Brain microvascular endothelial cell (primary cell): ENCODE results near the gene RUVBL2.

ENCODE experiments used
- DNase-seq: peaks from one replicate; pipeline ENCODE4 v3.0.0-alpha.2; 2020
- H3K27ac ChIP-seq: fragments of 250-450 bp; sonication (Bioruptor Pico); 2 replicates; pipeline ENCODE4 v1.5.1; 2020; ENCODE audit warnings: mild to moderate bottlenecking, moderate library complexity
- H3K27me3 ChIP-seq: fragments of 250-450 bp; sonication (Bioruptor Pico); replicated peaks from 2 replicates; pipeline ENCODE4 v1.5.1; 2020; ENCODE audit warnings: mild to moderate bottlenecking
- H3K36me3 ChIP-seq: fragments of 250-450 bp; sonication (Bioruptor Pico); replicated peaks from 2 replicates; pipeline ENCODE4 v1.5.1; 2020; ENCODE audit warnings: mild to moderate bottlenecking
- H3K4me3 ChIP-seq: 2 replicates; pipeline ENCODE4 v1.5.1; 2011; ENCODE audit warnings: low read depth, mild to moderate bottlenecking, control low read depth, low read length, moderate library complexity
- in situ Hi-C: cut with HindIII; loops from 2 replicates; pipeline ENCODE4 v1.10.0; 2017; ENCODE audit warnings: low sequenced_read_pairs, low pct_ligation_motif_present
- TF ChIP-seq, protein P1 (sequence below): IDR thresholded peaks from 2 replicates; pipeline ENCODE4 v1.5.1; 2011; ENCODE audit warnings: low read depth, mild to moderate bottlenecking, moderate library complexity, low read length, control low read depth, inconsistent platforms; ENCODE audit errors: missing control alignments

RUVBL2 gene

DNA sequence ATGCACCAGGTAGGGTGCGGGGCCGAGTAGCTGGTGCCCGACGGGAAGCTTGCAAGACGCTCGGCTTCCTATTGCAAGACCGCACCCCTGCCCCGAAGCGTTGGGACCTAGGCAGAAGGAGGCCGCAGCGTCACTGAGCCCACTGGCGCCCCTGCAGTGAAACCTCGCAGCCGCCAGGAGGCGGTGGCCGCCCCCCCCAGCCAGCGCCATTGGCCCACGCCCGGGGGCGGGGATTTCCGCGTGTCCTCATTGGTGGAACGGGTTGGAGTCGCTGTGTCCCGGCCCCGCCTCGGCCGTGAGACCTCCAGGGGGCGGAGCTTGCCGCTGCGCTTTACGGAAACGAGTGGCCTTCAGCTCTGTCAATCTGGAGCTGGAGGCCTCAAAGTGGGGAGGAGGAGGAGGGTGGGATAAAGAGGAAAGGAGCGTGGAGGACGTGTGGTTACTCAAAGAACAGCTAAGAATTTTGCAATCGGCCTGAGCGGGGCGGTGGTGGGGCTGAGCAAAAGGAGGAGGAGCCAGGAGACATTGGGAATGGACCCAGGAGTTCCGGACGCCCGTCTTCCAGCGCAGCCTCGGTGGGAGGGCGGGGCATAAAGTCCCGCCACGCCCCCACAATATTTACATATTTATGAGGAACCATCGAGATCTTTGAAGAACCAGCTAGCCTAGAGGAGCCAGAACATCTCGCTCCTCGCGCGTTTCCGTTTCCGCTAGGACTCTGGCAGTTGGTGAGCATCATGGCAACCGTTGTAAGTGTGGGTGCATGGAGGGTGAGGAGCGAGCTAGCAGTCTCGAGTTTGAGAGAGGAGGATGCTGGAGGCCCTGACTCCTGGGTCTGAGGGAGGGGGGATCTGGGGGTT, at the start of gene RUVBL2, which contains the start of gene GYS1:
RUVBL2 (plus strand) TSS at position 713 of the 860 bp plus-strand sequence; CDS start at position 738, 25 bp downstream.
GYS1 (minus strand) TSS at position 135 of the 860 bp plus-strand sequence. CDS start 197 bp downstream, outside the sequence.
- Histone ChIP-seq H3K27me3 (no peaks in the 10 kb centered on the region), H3K4me3 (peak within 1 kb of the TSS; percentile 91), H3K27ac (peak within 1 kb of the TSS; percentile 66), H3K36me3 (peaks cover 14% of the 10 kb centered on the region)
- TF ChIP-seq, protein P1, sequence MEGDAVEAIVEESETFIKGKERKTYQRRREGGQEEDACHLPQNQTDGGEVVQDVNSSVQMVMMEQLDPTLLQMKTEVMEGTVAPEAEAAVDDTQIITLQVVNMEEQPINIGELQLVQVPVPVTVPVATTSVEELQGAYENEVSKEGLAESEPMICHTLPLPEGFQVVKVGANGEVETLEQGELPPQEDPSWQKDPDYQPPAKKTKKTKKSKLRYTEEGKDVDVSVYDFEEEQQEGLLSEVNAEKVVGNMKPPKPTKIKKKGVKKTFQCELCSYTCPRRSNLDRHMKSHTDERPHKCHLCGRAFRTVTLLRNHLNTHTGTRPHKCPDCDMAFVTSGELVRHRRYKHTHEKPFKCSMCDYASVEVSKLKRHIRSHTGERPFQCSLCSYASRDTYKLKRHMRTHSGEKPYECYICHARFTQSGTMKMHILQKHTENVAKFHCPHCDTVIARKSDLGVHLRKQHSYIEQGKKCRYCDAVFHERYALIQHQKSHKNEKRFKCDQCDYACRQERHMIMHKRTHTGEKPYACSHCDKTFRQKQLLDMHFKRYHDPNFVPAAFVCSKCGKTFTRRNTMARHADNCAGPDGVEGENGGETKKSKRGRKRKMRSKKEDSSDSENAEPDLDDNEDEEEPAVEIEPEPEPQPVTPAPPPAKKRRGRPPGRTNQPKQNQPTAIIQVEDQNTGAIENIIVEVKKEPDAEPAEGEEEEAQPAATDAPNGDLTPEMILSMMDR: peak; percentile 84
- in situ Hi-C loops: no loop called here
- DNase-seq: peak; percentile 99

DNA sequence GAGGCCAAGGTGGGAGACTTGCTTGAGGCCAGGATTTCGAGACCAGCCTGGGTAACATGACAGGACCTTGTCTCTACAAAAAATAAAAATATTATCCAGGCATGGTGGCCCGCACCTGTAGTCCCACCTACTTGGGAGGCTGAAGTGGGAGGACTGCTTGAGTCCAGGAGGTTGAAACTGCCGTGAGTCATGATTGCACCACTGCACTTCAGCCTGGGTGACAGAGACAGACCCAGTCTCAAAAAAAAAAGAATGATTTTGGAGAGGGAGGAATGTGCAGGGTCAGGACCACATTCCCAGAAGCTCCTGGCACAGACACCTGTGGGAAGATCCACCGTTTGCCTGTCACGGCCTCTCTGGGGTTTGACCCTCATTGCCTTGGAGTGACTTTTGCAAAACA, 48.3 kb upstream of the RUVBL2 start:
- in situ Hi-C loops: no loop called here
- no peak for DNase-seq
- Histone ChIP-seq H3K36me3 (no peaks in the 10 kb centered on the region), H3K27ac (no peak overlapping the region), H3K4me3 (no peak overlapping the region), H3K27me3 (no peaks in the 10 kb centered on the region)
- TF ChIP-seq, protein P1: no peak

DNA sequence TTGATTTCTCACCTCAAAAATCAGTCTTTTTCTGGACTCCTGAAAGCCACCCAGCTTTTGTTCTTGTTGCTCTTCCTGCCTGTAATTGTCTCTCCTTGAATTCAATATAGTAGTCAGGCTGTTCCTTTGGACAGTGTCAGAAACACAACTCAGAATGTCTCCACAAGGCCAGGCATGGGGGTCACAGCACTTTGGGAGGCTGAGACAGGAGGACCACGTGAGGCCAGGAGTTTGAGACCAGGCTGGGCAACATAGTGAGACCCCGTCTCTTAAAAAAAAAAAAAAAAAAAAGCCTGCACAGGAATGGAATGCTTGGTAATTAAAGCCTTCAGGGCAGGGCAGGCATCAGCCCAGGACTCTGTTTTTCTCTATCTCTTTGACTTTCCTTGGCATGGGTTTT, 47.9 kb upstream of the RUVBL2 start:
- Histone ChIP-seq H3K27ac (no peak overlapping the region), H3K36me3 (no peaks in the 10 kb centered on the region), H3K4me3 (no peak overlapping the region), H3K27me3 (no peaks in the 10 kb centered on the region)
- no peak for DNase-seq
- in situ Hi-C loops: no loop called here
- TF ChIP-seq, protein P1: no peak

DNA sequence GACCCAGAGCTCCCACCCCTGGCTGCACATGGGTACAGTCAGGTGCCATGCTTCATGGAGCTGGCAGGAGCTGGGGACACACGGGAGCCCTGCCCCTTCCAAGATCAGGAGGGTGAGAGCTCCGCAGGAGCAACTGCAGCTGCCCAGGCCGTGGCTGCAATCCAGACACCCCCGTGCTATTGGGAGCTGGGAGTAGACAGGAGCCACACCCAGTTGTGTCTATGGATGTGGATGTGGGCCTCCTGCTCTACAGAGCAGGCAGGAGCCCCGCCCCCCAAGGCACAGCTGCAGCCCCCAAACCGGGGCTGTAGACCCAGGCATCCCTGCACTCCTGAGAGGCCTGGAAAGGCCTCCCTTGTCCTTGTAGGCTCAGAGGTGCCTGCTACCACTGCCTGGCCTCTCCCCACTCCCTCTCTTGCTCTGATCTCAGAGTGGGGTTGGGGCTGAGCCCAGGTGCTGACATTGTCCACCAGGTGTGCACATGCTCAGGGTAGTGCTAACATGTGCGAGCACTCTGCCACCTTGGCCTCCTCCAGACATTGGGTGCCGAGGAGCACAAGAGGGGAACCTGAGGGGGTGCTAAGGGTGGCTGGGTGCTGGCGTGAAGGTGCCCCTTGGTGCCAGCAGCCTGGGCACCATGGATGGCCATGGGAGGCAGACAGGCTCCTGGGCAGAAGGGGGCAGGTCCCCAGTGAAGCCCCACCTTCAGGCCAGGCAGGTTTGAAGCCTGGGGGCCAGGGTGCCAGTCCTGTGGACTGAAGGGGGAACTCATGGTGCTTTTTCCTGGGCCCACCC, 47.0 kb upstream of the RUVBL2 start:
- Histone ChIP-seq H3K36me3 (no peaks in the 10 kb centered on the region), H3K27me3 (no peaks in the 10 kb centered on the region), H3K27ac (no peak overlapping the region), H3K4me3 (no peak overlapping the region)
- TF ChIP-seq, protein P1: no peak
- no peak for DNase-seq
- in situ Hi-C loops: no loop called here

DNA sequence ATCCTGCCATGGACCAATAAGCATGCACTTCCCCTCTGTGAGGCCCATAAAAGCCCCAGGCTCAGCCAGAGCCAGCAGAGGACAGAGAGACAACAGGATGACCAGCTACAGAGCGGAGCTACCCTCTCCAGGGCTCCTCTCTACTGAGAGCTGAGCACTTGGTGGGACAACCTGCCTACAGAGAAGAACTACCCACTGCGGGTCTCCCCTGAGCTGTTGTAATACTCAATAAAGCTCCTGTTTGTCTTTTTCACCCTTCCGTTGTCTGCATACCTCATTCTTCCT, 46.5 kb upstream of the RUVBL2 start:
- DNase-seq: no peak
- in situ Hi-C loops: no loop called here
- H3K27me3 ChIP-seq: no peaks in the 10 kb centered on the region
- H3K27ac ChIP-seq: no peak overlapping the region
- no peaks in the 10 kb centered on the region for H3K36me3 ChIP-seq
- H3K4me3 ChIP-seq: no peak overlapping the region
- TF ChIP-seq, protein P1: no peak
